OCI-LY3 (cell line): Measurements from ENCODE around the gene YTHDC1.

ENCODE experiments used
- H2AFZ ChIP-seq: fragments of 200-600, 300-600 bp; shearing (Covaris generic); 2 replicates; pipeline ENCODE4 v1.6.0; 2014; ENCODE audit warnings: antibody characterized with exemption, low read depth, low read length
- H3K27ac ChIP-seq: fragments of 200-600, 300-600 bp; sonication (generic); 2 replicates; pipeline ENCODE4 v1.5.1; 2014; ENCODE audit warnings: mild to moderate bottlenecking, low read length, moderate library complexity, mixed read lengths
- H3K27me3 ChIP-seq: fragments of 200-600, 300-600 bp; sonication (generic); 2 replicates; pipeline ENCODE4 v1.6.1; 2014; ENCODE audit warnings: low read depth, low read length, mixed read lengths
- H3K36me3 ChIP-seq: fragments of 200-600, 300-600 bp; sonication (generic); replicated peaks from 2 replicates; pipeline ENCODE3; 2014; ENCODE audit warnings: low read depth, low read length, mixed read lengths
- H3K4me1 ChIP-seq: fragments of 300-600, 200-600 bp; sonication (generic); 2 replicates; pipeline ENCODE4 v1.6.1; 2014; ENCODE audit warnings: low read length, mixed read lengths
- H3K4me2 ChIP-seq: fragments of 200-600, 300-600 bp; sonication (generic); 2 replicates; pipeline ENCODE4 v1.6.1; 2014; ENCODE audit warnings: low read length, mixed read lengths
- H3K4me3 ChIP-seq: fragments of 300-600, 200-600 bp; sonication (generic); 2 replicates; pipeline ENCODE4 v1.5.1; 2014; ENCODE audit warnings: antibody characterized with exemption, mild to moderate bottlenecking, low read length, moderate library complexity
- H3K79me2 ChIP-seq: fragments of 300-600, 200-600 bp; shearing (Covaris generic); 2 replicates; pipeline ENCODE4 v1.6.1; 2014; ENCODE audit warnings: mild to moderate bottlenecking, low read length, mixed read lengths
- H3K9ac ChIP-seq: fragments of 300-600, 200-600 bp; shearing (Covaris generic); 2 replicates; pipeline ENCODE4 v1.6.0; 2014; ENCODE audit warnings: mild to moderate bottlenecking, low read length, moderate library complexity
- H3K9me3 ChIP-seq: fragments of 200-600, 300-600 bp; shearing (Covaris generic); 2 replicates; pipeline ENCODE4 v1.6.1; 2014; ENCODE audit warnings: low read length, mixed read lengths; ENCODE audit not compliant: insufficient read depth
- H4K20me1 ChIP-seq: fragments of 200-600, 300-600 bp; sonication (generic); 2 replicates; pipeline ENCODE4 v1.6.1; 2016; ENCODE audit warnings: low read length, mixed read lengths; ENCODE audit not compliant: insufficient read depth
- CTCF ChIP-seq: fragments of 200-600, 300-600 bp; sonication (generic); IDR thresholded peaks from 2 replicates; pipeline ENCODE4 v1.5.1; 2014; ENCODE audit warnings: antibody characterized with exemption, low read length, low read depth
- EZH2phosphoT487 ChIP-seq: fragments of 200-600 bp; shearing (Covaris generic); IDR thresholded peaks from 2 replicates; pipeline ENCODE4 v1.6.1; 2018; ENCODE audit warnings: antibody characterized with exemption, mixed run types, low read depth

The YTHDC1 gene

GRCh38 chr4:68349649-68350360 lies at the start of gene YTHDC1:
Gene YTHDC1, minus strand, starts transcription at chr4:68350090. Its CDS starts 337 bp downstream, at chr4:68349753.
- H3K79me2 ChIP-seq, result peaks cover 51% of the 10 kb centered on the region
- peak within 1 kb of the TSS; percentile 93 for H2AFZ ChIP-seq
- peaks cover 27% of the 10 kb centered on the region for H3K4me1 ChIP-seq
- H3K27ac ChIP-seq, result peak within 1 kb of the TSS; percentile 76
- no peaks in the 10 kb centered on the region for H3K27me3 ChIP-seq
- H3K4me3 ChIP-seq, result peak within 1 kb of the TSS; percentile 94
- peaks cover 41% of the 10 kb centered on the region for H4K20me1 ChIP-seq
- H3K9ac ChIP-seq, result peak within 1 kb of the TSS; percentile 97
- TF ChIP-seq EZH2phosphoT487 (no peak), CTCF (no peak)
- H3K9me3 ChIP-seq, result no peaks in the 10 kb centered on the region
- peak within 1 kb of the TSS; percentile 97 for H3K4me2 ChIP-seq
- peaks cover 6% of the 10 kb centered on the region for H3K36me3 ChIP-seq

GRCh38 chr4:68399306-68399705 lies 49.4 kb upstream of the YTHDC1 start:
- Histone ChIP-seq H4K20me1 (no peaks in the 10 kb centered on the region), H3K4me2 (no peak overlapping the region), H2AFZ (no peak overlapping the region), H3K4me1 (no peaks in the 10 kb centered on the region), H3K27me3 (no peaks in the 10 kb centered on the region), H3K79me2 (no peaks in the 10 kb centered on the region), H3K27ac (no peak overlapping the region), H3K4me3 (no peak overlapping the region), H3K9ac (no peak overlapping the region), H3K36me3 (no peaks in the 10 kb centered on the region), H3K9me3 (no peaks in the 10 kb centered on the region)
- TF ChIP-seq CTCF, result no peak
- TF ChIP-seq EZH2phosphoT487, result no peak

- no peak overlapping the region for H2AFZ ChIP-seq
- no peak for TF ChIP-seq EZH2phosphoT487
- TF ChIP-seq CTCF, result no peak
- H3K36me3 ChIP-seq, result no peaks in the 10 kb centered on the region
- H3K4me2 ChIP-seq, result no peak overlapping the region
- no peak overlapping the region for H3K27ac ChIP-seq
- no peaks in the 10 kb centered on the region for H4K20me1 ChIP-seq
- H3K4me1 ChIP-seq, result no peaks in the 10 kb centered on the region
- no peak overlapping the region for H3K4me3 ChIP-seq
- no peak overlapping the region for H3K9ac ChIP-seq
- H3K79me2 ChIP-seq, result no peaks in the 10 kb centered on the region
- no peaks in the 10 kb centered on the region for H3K9me3 ChIP-seq
- no peaks in the 10 kb centered on the region for H3K27me3 ChIP-seq
Measured at GRCh38 chr4:68396756-68397155, 46.9 kb upstream of the YTHDC1 start.

- H3K79me2 ChIP-seq, result no peaks in the 10 kb centered on the region
- H3K27me3 ChIP-seq, result no peaks in the 10 kb centered on the region
- H3K4me1 ChIP-seq, result no peaks in the 10 kb centered on the region
- no peaks in the 10 kb centered on the region for H3K36me3 ChIP-seq
- no peak overlapping the region for H2AFZ ChIP-seq
- H3K9me3 ChIP-seq, result no peaks in the 10 kb centered on the region
- H4K20me1 ChIP-seq, result no peaks in the 10 kb centered on the region
- H3K9ac ChIP-seq, result no peak overlapping the region
- no peak overlapping the region for H3K4me2 ChIP-seq
- H3K4me3 ChIP-seq, result no peak overlapping the region
- H3K27ac ChIP-seq, result no peak overlapping the region
- no peak for TF ChIP-seq EZH2phosphoT487
- TF ChIP-seq CTCF, result no peak
Measured at GRCh38 chr4:68391436-68391835, 41.5 kb upstream of the YTHDC1 start.
